ENCODE measurements around the gene BMPR2.

DNA sequence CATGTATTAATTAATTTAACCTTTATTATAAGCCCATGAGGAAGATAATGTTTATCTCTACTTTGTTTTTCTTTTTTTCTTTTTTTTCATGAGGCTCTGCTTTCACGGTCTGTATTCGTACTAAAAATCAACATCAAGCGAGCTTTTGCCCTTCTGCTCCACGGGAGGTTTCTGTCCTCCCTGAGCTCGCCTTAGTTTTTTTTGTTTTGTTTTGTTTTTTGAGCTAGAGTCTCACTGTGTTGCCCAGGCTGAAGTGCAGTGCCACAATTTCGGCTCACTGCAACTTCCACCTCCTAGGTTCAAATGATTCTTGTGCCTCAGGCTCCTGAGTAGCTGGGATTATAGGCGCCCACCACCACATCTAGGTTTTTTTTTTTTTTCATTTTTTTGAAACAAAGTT is 29.9 kb upstream of the BMPR2 start:
- TF ChIP-seq POLR2A (IDR thresholded peaks at IDR 0.05): no peak
- TF ChIP-seq, protein P1, sequence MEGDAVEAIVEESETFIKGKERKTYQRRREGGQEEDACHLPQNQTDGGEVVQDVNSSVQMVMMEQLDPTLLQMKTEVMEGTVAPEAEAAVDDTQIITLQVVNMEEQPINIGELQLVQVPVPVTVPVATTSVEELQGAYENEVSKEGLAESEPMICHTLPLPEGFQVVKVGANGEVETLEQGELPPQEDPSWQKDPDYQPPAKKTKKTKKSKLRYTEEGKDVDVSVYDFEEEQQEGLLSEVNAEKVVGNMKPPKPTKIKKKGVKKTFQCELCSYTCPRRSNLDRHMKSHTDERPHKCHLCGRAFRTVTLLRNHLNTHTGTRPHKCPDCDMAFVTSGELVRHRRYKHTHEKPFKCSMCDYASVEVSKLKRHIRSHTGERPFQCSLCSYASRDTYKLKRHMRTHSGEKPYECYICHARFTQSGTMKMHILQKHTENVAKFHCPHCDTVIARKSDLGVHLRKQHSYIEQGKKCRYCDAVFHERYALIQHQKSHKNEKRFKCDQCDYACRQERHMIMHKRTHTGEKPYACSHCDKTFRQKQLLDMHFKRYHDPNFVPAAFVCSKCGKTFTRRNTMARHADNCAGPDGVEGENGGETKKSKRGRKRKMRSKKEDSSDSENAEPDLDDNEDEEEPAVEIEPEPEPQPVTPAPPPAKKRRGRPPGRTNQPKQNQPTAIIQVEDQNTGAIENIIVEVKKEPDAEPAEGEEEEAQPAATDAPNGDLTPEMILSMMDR (IDR thresholded peaks at IDR 0.05 in 8 of 11, conservative IDR thresholded peaks at IDR 0.05 in 3 of 11): no peak
